ENCODE measurements around the gene ISL2. TPM values are rescaled to one million over a fixed set of nuclear protein-coding genes. Genes with fewer than 3 reads are reported as not detected.

The ISL2 gene
- total RNA-seq, 4 donors from 2014 or later = 2.6 to 6.3 (median 3.8) TPM

- peaks cover 0 to 27% of the 10 kb centered on the region in 2 donors for H3K36me3 ChIP-seq
- WGBS, 2 donors (ENCODE audit: low coverage in 1 of 2) = 54 to 64% methylated on average over 17 of the region's 48 CpGs
- H3K4me1 ChIP-seq = peaks cover 0 to 82% (median 6%) of the 10 kb centered on the region in 3 donors
- peak overlapping the region in 2 of 4 donors; percentile 54 to 83 for H3K27ac ChIP-seq
- H3K9me3 ChIP-seq = no peaks in the 10 kb centered on the region
- peak overlapping the region in 1 of 2 donors; percentile 58 for H3K4me3 ChIP-seq
- H3K27me3 ChIP-seq = peaks cover 95% of the 10 kb centered on the region
- TF ChIP-seq, protein P1, sequence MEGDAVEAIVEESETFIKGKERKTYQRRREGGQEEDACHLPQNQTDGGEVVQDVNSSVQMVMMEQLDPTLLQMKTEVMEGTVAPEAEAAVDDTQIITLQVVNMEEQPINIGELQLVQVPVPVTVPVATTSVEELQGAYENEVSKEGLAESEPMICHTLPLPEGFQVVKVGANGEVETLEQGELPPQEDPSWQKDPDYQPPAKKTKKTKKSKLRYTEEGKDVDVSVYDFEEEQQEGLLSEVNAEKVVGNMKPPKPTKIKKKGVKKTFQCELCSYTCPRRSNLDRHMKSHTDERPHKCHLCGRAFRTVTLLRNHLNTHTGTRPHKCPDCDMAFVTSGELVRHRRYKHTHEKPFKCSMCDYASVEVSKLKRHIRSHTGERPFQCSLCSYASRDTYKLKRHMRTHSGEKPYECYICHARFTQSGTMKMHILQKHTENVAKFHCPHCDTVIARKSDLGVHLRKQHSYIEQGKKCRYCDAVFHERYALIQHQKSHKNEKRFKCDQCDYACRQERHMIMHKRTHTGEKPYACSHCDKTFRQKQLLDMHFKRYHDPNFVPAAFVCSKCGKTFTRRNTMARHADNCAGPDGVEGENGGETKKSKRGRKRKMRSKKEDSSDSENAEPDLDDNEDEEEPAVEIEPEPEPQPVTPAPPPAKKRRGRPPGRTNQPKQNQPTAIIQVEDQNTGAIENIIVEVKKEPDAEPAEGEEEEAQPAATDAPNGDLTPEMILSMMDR (IDR thresholded peaks at IDR 0.05) = no peak
- no peak for TF ChIP-seq POLR2A (IDR thresholded peaks at IDR 0.05)
- no peak for TF ChIP-seq EP300 (IDR thresholded peaks at IDR 0.05)
- TF ChIP-seq POLR2AphosphoS5 (IDR thresholded peaks at IDR 0.05) = no peak
- ATAC-seq = no peak
Observed at GRCh38 chr15:76339305-76340197, 3.0 kb downstream of the ISL2 start.

DNA sequence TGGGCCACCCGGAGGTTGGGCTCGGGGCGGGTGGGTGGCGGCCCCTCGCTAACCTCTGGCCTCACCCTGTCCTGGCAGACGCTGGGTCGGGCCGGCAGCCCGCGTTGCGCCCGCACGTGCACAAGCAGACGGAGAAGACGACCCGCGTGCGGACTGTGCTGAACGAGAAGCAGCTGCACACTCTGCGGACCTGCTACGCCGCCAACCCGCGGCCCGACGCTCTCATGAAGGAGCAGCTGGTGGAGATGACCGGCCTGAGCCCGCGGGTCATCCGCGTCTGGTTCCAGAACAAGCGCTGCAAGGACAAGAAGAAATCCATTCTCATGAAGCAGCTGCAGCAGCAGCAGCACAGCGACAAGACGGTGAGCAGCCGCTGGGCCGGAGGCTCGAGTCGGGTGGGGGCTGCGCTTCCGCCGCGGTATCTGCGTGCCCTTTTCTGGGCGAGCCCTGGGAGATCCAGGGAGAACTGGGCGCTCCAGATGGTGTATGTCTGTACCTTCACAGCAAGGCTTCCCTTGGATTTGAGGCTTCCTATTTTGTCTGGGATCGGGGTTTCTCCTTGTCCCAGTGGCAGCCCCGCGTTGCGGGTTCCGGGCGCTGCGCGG lies 3.7 kb downstream of the ISL2 start:
- TF ChIP-seq EP300 (IDR thresholded peaks at IDR 0.05) = no peak
- no peak for TF ChIP-seq POLR2AphosphoS5 (IDR thresholded peaks at IDR 0.05)
- TF ChIP-seq POLR2A (IDR thresholded peaks at IDR 0.05) = no peak
- TF ChIP-seq, protein P1 (IDR thresholded peaks at IDR 0.05) = no peak
- Histone ChIP-seq H3K4me3 (peak overlapping the region in 1 of 2 donors; percentile 58), H3K27ac (peak overlapping the region in 2 of 4 donors; percentile 54 to 83), H3K4me1 (peaks cover 0 to 78% (median 6%) of the 10 kb centered on the region in 3 donors), H3K36me3 (peaks cover 0 to 27% of the 10 kb centered on the region in 2 donors), H3K9me3 (no peaks in the 10 kb centered on the region), H3K27me3 (peaks cover 94% of the 10 kb centered on the region)
- ATAC-seq = no peak
- 0 to 49% methylated on average over 2 to 3 of the region's 53 CpGs for WGBS, 2 donors (ENCODE audit: low coverage in 1 of 2)

DNA sequence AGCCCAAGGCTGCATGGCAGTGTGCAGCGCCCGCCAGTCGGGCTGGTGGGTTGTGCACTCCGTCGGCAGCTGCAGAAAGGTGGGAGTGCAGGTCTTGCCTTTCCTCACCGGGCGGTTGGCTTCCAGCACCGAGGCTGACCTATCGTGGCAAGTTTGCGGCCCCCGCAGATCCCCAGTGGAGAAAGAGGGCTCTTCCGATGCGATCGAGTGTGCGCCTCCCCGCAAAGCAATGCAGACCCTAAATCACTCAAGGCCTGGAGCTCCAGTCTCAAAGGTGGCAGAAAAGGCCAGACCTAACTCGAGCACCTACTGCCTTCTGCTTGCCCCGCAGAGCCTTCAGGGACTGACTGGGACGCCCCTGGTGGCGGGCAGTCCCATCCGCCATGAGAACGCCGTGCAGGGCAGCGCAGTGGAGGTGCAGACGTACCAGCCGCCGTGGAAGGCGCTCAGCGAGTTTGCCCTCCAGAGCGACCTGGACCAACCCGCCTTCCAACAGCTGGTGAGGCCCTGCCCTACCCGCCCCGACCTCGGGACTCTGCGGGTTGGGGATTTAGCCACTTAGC lies 4.3 kb downstream of the ISL2 start:
- H3K4me3 ChIP-seq = peak overlapping the region in 1 of 2 donors; percentile 58

DNA sequence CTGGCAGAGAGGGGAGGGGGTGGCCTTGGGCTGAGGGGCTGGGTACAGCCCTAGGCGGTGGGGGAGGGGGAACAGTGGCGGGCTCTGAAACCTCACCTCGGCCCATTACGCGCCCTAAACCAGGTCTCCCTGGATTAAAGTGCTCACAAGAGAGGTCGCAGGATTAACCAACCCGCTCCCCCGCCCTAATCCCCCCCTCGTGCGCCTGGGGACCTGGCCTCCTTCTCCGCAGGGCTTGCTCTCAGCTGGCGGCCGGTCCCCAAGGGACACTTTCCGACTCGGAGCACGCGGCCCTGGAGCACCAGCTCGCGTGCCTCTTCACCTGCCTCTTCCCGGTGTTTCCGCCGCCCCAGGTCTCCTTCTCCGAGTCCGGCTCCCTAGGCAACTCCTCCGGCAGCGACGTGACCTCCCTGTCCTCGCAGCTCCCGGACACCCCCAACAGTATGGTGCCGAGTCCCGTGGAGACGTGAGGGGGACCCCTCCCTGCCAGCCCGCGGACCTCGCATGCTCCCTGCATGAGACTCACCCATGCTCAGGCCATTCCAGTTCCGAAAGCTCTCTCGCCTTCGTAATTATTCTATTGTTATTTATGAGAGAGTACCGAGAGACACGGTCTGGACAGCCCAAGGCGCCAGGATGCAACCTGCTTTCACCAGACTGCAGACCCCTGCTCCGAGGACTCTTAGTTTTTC lies 4.9 kb downstream of the ISL2 start:
- no peak overlapping the region for H3K4me3 ChIP-seq
- 86 to 100% methylated on average over 1 to 12 of the region's 42 CpGs for WGBS, 2 donors (ENCODE audit: low coverage in 1 of 2)
- H3K27ac ChIP-seq = no peak overlapping the region
- peaks cover 94% of the 10 kb centered on the region for H3K27me3 ChIP-seq
- H3K36me3 ChIP-seq = peaks cover 0 to 27% of the 10 kb centered on the region in 2 donors
- ATAC-seq = no peak
- H3K9me3 ChIP-seq = no peaks in the 10 kb centered on the region
- TF ChIP-seq POLR2AphosphoS5 (IDR thresholded peaks at IDR 0.05) (no peak), EP300 (IDR thresholded peaks at IDR 0.05) (no peak), POLR2A (IDR thresholded peaks at IDR 0.05) (no peak)
- TF ChIP-seq, protein P1 (IDR thresholded peaks at IDR 0.05) = no peak
- H3K4me1 ChIP-seq = peaks cover 0 to 77% (median 11%) of the 10 kb centered on the region in 3 donors

More for the DNA sequence above, 4.3 kb downstream of the ISL2 start:
- no peak for ATAC-seq
- H3K9me3 ChIP-seq = no peaks in the 10 kb centered on the region
- no CpG with 5 or more reads among the region's 35 CpGs for WGBS, 2 donors (ENCODE audit: low coverage in 1 of 2)
- TF ChIP-seq, protein P1 (IDR thresholded peaks at IDR 0.05) = no peak
- TF ChIP-seq EP300 (IDR thresholded peaks at IDR 0.05) (no peak), POLR2AphosphoS5 (IDR thresholded peaks at IDR 0.05) (no peak), POLR2A (IDR thresholded peaks at IDR 0.05) (no peak)
- H3K27ac ChIP-seq = peak overlapping the region in 1 of 4 donors; percentile 83
- H3K27me3 ChIP-seq = peaks cover 94% of the 10 kb centered on the region
- peaks cover 0 to 77% (median 6%) of the 10 kb centered on the region in 3 donors for H3K4me1 ChIP-seq
- peaks cover 0 to 27% of the 10 kb centered on the region in 2 donors for H3K36me3 ChIP-seq

All from gastroesophageal sphincter (tissue), 4 donors.